Neural progenitor cell (in vitro differentiated cells): ENCODE measurements around the gene PLCH2. TPM values are rescaled to one million over a fixed set of nuclear protein-coding genes. Genes with fewer than 3 reads are reported as not detected.

Experiments
- DNase-seq: peaks from one replicate; pipeline ENCODE4 v3.0.0-alpha.2; 2016; ENCODE audit warnings: low spot score
- H2AFZ ChIP-seq: fragments of 200-600 bp; sonication (generic); replicated peaks from 2 replicates; pipeline ENCODE4 v1.6.1; 2016; ENCODE audit warnings: antibody characterized with exemption
- H3F3A ChIP-seq: fragments of 200-600 bp; sonication (generic); 2 replicates; pipeline ENCODE4 v1.6.1; 2016; ENCODE audit warnings: antibody characterized with exemption, low read depth
- H3K27ac ChIP-seq: fragments of 200-600 bp; sonication (generic); 2 replicates; pipeline ENCODE4 v1.5.1; 2016; ENCODE audit warnings: mild to moderate bottlenecking
- H3K27me3 ChIP-seq: fragments of 200-600 bp; sonication (generic); 2 replicates; pipeline ENCODE4 v1.6.1; 2016; ENCODE audit warnings: mild to moderate bottlenecking, moderate library complexity
- H3K36me3 ChIP-seq: fragments of 200-600 bp; sonication (generic); 2 replicates; pipeline ENCODE4 v1.5.1; 2016
- H3K4me1 ChIP-seq: fragments of 200-600 bp; sonication (generic); 2 replicates; pipeline ENCODE4 v1.6.1; 2016; ENCODE audit warnings: mixed run types
- H3K4me2 ChIP-seq: fragments of 200-600 bp; sonication (generic); 2 replicates; pipeline ENCODE4 v1.6.1; 2016
- H3K4me3 ChIP-seq: fragments of 200-600 bp; sonication (generic); 2 replicates; pipeline ENCODE4 v1.5.1; 2016
- H3K79me2 ChIP-seq: fragments of 200-600 bp; sonication (generic); 2 replicates; pipeline ENCODE4 v1.6.1; 2016; ENCODE audit warnings: low read depth
- H3K9ac ChIP-seq: fragments of 200-600 bp; sonication (generic); 2 replicates; pipeline ENCODE4 v1.6.1; 2016
- H3K9me3 ChIP-seq: fragments of 200-600 bp; sonication (generic); 2 replicates; pipeline ENCODE4 v1.5.1; 2016; ENCODE audit warnings: low read depth
- H4K20me1 ChIP-seq: fragments of 200-600 bp; sonication (generic); 2 replicates; pipeline ENCODE4 v1.6.1; 2016; ENCODE audit warnings: low read depth
- H3K27ac Mint-ChIP-seq: 3 replicates; pipeline ENCODE4 v1.8.0; 2021; ENCODE audit warnings: mixed read lengths
- H3K27me3 Mint-ChIP-seq: 2 replicates; pipeline ENCODE4 v1.8.0; 2022; ENCODE audit warnings: low read depth, mild to moderate bottlenecking, inconsistent platforms, moderate library complexity, mixed read lengths; ENCODE audit not compliant: insufficient read depth
- H3K36me3 Mint-ChIP-seq: 3 replicates; pipeline ENCODE4 v1.8.0; 2021; ENCODE audit warnings: mixed read lengths
- H3K4me1 Mint-ChIP-seq: 3 replicates; pipeline ENCODE4 v1.8.0; 2021; ENCODE audit warnings: mixed read lengths
- H3K4me3 Mint-ChIP-seq: 3 replicates; pipeline ENCODE4 v1.8.0; 2021; ENCODE audit warnings: mild to moderate bottlenecking, moderate library complexity, mixed read lengths
- H3K9me3 Mint-ChIP-seq: 3 replicates; pipeline ENCODE4 v1.8.0; 2020; ENCODE audit warnings: mixed read lengths
- CTCF ChIP-seq: fragments of 200-600 bp; sonication (generic); IDR thresholded peaks from 2 replicates; pipeline ENCODE4 v1.5.1; 2017; ENCODE audit warnings: antibody characterized with exemption, mild to moderate bottlenecking
- EZH2 ChIP-seq: fragments of 200-600 bp; sonication (generic); IDR thresholded peaks from 2 replicates; pipeline ENCODE4 v1.6.1; 2017; ENCODE audit warnings: antibody characterized with exemption, mild to moderate bottlenecking, moderate library complexity
- EZH2phosphoT487 ChIP-seq: fragments of 200-600 bp; sonication (generic); IDR thresholded peaks from 2 replicates; pipeline ENCODE4 v1.6.1; 2017; ENCODE audit warnings: antibody characterized with exemption
- total RNA-seq: library from RNA; depleted of rRNA; stranded (reverse); fragments of >200 nt; gene quantifications from 2 replicates; pipeline ENCODE4 v1.2.3, GENCODE V29; 2015; ENCODE audit warnings: low replicate concordance

Gene PLCH2
- total RNA-seq, 1 donor from 2014 or later: 0.54 TPM

- Histone ChIP-seq H3K4me1 (peaks cover 52% of the 10 kb centered on the region), H3K9ac (no peak overlapping the region), H4K20me1 (no peaks in the 10 kb centered on the region), H3K4me3 (no peak overlapping the region), H3K27ac (no peak overlapping the region), H3K36me3 (no peaks in the 10 kb centered on the region), H3K4me2 (peak overlapping the region; percentile 73), H3K79me2 (no peaks in the 10 kb centered on the region), H3K9me3 (no peaks in the 10 kb centered on the region), H3F3A (peaks cover 48% of the 10 kb centered on the region), H3K27me3 (peaks cover 63% of the 10 kb centered on the region), H2AFZ (no peak overlapping the region)
- Mint-ChIP-seq H3K36me3 (no peaks in the 10 kb centered on the region), H3K27ac (no peak overlapping the region), H3K4me3 (no peak overlapping the region), H3K27me3 (peaks cover 19% of the 10 kb centered on the region), H3K4me1 (peaks cover 51% of the 10 kb centered on the region), H3K9me3 (no peaks in the 10 kb centered on the region)
- peak; percentile 55 for DNase-seq
- TF ChIP-seq CTCF (peak; percentile 47), EZH2phosphoT487 (no peak)
Observed at GRCh38 chr1:2539312-2539907, 63.3 kb downstream of the PLCH2 start.

GRCh38 chr1:2540816-2541492, 64.9 kb downstream of the PLCH2 start:
- peak; percentile 94 for DNase-seq
- H3K36me3 ChIP-seq: no peaks in the 10 kb centered on the region
- H3K79me2 ChIP-seq: no peaks in the 10 kb centered on the region
- Mint-ChIP-seq H3K27ac (peak overlapping the region; percentile 78), H3K9me3 (no peaks in the 10 kb centered on the region), H3K36me3 (no peaks in the 10 kb centered on the region), H3K27me3 (peaks cover 17% of the 10 kb centered on the region), H3K4me3 (peak overlapping the region; percentile 69), H3K4me1 (peaks cover 49% of the 10 kb centered on the region)
- H3K4me1 ChIP-seq: peaks cover 52% of the 10 kb centered on the region
- H2AFZ ChIP-seq: no peak overlapping the region
- no peak overlapping the region for H3K9ac ChIP-seq
- H3K27ac ChIP-seq: peak overlapping the region; percentile 89
- H3K4me3 ChIP-seq: peak overlapping the region; percentile 31
- H4K20me1 ChIP-seq: no peaks in the 10 kb centered on the region
- H3K9me3 ChIP-seq: no peaks in the 10 kb centered on the region
- H3K4me2 ChIP-seq: peak overlapping the region; percentile 73
- H3K27me3 ChIP-seq: peaks cover 47% of the 10 kb centered on the region
- TF ChIP-seq EZH2phosphoT487 (peak; percentile 64), CTCF (no peak), EZH2 (no peak)
- H3F3A ChIP-seq: peaks cover 63% of the 10 kb centered on the region

GRCh38 chr1:2541619-2542245, 65.6 kb downstream of the PLCH2 start:
- H3K36me3 ChIP-seq: no peaks in the 10 kb centered on the region
- H3K36me3 Mint-ChIP-seq: no peaks in the 10 kb centered on the region
- no peak overlapping the region for H3K4me2 ChIP-seq
- peak overlapping the region; percentile 69 for H3K4me3 Mint-ChIP-seq
- H3K27ac Mint-ChIP-seq: peak overlapping the region; percentile 76
- no peak overlapping the region for H3K9ac ChIP-seq
- H3F3A ChIP-seq: peaks cover 68% of the 10 kb centered on the region
- H3K9me3 ChIP-seq: no peaks in the 10 kb centered on the region
- H3K27me3 ChIP-seq: peaks cover 40% of the 10 kb centered on the region
- no peak for TF ChIP-seq CTCF
- no peak for TF ChIP-seq EZH2phosphoT487
- TF ChIP-seq EZH2: no peak
- no peak overlapping the region for H2AFZ ChIP-seq
- H3K27me3 Mint-ChIP-seq: peaks cover 17% of the 10 kb centered on the region
- H3K9me3 Mint-ChIP-seq: no peaks in the 10 kb centered on the region
- no peak for DNase-seq
- H4K20me1 ChIP-seq: no peaks in the 10 kb centered on the region
- H3K4me1 ChIP-seq: peaks cover 51% of the 10 kb centered on the region
- H3K79me2 ChIP-seq: no peaks in the 10 kb centered on the region
- H3K4me3 ChIP-seq: no peak overlapping the region
- no peak overlapping the region for H3K27ac ChIP-seq
- H3K4me1 Mint-ChIP-seq: peaks cover 44% of the 10 kb centered on the region
